HG03432 (cell line): ENCODE measurements around the gene KAT6B.

Experiments
- ATAC-seq: cut with Tn5 transposase; IDR thresholded peaks from one replicate; pipeline ENCODE4 v1.9.1; 2021; ENCODE audit warnings: mild to moderate bottlenecking, moderate library complexity; ENCODE audit not compliant: unreplicated experiment

KAT6B gene

DNA sequence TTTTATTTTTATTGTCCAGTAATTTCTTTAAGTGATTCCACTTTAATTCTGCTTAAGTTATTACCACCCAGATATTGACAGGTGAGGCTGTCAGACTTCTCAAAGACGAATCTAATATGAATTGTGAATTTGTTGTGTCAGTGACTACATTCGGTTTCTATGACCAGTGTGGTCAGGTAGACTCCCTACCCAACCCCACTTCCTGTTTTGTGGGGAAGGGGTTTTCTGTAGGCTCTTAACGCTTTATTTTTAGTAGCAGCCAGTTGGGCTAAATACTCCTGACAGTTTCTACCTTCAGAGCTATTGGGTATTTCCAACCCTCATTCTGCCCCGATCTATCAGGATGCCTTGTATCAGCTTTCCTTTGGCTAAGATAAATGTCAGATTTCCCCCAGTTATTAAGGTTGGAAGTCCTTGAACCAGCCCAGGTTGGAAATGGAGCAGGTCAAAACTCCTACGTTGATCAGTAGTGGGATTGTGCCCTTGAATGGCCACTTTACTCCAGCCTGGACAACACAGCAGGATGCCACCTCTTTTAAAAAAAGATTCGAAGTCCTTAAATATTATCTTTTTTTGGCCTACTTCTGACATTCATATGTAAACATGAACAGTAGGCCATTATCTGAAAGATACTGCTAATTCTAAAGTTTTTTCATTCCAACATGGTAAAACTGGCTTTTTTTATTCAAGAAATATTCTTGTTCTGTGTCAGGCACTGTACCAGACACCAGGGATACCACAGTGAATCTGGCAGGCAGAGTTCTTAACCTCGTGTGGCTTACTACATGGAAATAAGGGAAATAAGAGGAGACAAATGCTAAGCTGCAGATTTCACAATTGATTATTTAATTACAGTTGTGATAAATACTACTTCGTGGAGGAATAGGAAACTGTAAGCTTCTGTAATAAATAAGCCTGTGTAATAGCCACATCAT is 151.8 kb downstream of the KAT6B start:
- peak; percentile 87 for ATAC-seq

DNA sequence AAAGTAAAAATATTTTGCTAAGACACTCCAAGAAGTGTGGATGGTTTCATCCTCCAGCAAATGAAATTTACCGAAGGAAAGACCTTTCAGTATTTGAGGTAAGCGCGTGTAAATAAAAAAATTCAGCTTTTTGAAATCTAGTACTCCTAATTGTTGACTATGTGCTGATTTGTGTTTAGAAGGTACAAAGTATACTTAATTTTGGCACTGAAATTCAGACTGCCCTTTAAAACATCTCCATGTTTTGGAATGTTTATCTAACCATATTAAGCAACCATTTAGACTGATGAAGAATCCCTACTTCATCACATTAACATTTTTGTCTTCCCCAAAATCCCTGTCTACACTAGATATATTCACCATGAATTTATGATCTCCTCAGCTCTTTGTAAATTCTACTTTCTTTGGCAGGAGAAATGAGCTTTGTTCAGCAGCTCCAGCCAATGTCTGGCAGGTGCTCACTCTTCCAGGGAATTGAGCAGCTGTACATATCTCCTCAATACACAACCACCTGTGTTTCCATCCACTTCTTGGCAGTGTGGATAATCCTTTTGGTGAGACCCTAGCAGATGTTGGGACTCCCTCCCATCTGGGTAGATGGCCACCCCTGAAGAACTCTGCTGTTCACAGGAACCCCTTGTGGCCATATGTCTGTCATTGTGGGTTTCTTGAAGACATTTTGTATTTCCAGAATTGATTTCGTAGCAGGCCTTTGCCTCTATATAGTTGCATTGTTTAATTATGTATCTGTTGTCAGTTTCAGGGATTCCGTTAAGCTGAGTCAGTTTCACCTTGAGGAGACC is 155.6 kb downstream of the KAT6B start:
- ATAC-seq = no peak

DNA sequence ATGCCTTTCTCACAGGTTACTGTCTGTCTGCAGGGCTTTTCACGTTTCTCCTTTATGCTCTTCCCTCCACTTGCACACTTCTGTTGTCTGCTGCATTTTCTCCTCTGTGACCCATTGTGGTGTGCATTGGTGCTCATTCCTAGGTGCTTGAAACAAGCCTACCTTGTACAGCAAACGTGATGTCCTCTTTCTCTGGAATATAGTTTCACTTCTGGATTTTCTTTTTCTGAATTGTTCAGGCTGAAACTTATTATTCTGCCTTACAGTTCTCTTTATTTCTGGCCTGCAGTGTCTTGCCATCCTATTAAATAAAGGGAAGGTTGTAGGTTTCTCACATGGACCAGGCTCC is 156.2 kb downstream of the KAT6B start:
- ATAC-seq = no peak

DNA sequence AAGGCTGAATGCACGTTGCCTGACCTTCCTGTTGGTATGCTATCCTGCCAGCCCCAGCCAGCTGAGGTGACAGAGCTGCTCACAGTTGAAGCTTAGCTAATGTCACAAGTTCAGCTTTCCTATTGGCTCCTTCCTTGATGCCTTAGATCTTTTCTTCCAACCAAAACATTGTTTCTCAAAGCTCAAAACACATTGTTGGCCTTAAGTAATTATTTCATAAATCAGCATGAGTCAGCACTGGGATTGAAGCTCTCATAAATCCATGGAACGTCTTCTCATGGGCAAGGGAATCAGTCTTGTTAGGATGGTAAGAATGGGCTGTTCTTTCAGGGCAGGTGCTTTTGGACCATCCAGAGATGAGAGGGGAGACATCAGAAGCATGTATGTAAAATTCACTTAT is 157.0 kb downstream of the KAT6B start:
- ATAC-seq = no peak

DNA sequence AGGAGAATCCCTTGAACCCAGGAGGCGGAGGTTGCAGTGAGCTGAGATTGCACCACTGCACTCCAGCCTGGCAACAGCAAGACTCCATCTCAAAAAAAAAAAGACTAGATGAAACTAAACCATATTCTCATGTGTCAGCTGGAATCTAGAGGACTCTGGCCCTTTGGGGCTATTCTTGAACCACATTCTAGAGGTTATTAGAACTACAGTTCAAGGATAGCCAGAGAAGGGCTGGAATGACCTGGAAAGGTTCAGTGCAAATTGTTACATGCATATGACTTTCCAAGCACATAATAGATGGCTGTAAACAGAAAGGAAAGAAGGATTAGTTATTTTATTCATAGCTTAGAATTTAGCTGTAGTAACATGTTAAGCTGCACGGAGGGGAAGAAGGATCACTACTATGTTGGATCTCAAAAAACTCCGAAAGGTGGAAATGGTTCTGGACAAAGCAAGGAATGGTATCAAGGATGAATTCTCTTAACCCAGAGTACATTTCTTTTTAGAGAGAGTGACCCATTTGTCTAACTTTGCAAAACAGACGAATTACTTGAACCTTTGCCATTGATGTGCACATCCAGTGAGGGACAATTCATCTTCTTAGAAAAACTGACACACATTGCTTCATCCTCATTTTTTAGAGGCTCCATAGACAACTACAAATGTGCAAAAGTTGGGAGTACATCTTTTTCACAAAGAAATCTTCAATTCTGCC is 161.1 kb downstream of the KAT6B start:
- no peak for ATAC-seq

DNA sequence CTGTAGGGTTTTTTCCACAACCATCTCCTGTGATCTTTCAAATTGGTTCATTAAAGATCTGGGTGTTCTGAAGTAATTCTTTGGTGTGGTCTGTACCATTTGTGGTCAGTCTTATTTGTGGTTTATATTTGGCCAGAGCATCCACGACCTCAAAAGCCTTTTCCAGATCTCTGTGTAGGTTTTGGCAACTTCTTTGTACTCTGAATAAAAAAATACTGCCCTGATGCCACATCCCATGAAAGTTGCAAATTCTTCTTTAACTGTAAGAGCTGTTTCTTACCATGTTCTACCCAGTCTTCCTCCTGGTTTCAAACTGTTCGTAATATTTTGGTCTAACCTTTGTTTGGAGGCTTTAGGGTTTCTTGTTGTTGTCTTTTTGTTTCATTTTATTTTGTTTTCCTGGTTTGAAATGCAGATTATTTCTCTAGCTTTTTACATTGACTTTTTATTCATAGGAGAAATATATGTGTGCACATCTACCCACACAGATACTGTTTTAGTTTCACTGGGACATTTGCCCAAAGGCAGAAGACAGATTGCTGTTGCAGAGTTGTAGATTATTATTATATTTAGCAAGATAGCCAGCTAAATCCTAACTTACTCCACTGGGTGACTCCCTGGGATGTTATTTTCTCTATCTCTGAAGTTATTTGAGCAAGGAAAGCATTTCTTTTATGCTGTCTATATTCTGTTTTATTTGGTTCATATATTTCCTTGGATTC is 161.8 kb downstream of the KAT6B start:
- no peak for ATAC-seq

DNA sequence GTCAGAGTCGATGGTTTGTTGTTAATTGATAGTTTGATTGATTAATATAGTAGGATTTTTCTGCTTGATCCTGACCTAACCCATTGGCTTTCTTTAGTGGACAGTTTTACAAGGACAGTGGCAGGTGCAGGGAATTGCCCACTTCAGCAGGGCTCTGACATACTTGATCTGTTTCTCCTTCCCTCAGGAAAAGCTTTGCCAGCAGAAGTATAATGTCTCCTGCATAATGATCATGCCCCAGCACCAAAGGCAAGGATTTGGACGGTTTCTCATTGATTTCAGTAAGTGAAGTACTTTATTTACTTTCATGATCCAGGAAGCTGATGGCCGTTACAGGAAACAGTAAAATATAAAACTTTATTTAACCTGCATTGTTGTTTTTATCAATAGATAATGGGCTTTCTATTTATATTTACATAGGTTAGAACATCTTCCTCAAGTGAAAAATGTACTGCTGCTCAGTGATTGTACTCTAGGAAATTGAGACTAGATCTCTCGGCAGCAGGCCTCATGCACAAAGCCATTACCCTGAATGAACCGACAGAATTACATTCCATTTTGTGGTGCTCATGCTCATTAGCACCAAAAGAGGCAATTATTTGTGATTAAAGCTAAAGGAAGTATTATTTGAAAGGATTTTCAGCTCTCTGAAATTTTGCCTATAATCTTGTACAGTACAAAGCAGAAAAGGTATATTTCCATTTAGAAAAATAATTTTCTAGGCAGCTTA is 162.6 kb downstream of the KAT6B start:
- ATAC-seq = no peak

DNA sequence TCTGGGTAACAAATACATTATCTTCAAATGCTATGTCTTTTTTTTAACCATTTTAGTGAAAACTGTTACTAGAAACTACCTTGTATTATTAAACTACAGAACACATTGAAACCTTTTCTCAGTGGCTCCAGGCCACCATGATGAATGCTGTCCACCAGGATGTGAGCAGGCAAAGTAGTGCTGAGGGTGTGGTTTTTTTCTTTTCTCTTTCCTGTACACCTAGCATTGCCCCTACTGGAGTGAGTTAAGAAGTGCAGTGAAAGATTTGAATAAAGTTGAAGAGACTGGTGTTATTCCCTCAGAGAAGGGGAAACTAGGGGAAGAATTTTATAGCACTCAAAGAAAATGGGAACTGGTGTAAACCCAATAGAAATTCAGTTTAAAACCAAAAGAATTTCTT is 165.0 kb downstream of the KAT6B start:
- ATAC-seq = no peak

DNA sequence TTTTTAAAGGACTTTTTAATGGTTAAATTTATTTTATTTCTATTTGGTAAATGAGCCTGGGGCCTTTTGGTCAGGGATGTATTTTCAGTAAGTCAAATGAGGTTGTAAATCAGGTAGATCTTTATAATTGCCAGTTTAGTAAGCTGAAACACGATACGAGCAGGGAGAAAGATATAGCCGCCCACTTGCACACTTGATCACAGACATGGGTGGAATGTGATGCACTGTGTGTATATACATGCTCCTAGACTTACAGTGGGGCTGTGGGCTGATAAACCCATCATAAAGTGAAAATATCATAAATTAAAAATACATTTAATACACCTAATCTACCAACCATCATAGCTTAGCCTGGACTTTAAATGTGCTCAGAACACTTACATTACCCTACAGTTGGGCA is 165.7 kb downstream of the KAT6B start:
- no peak for ATAC-seq

DNA sequence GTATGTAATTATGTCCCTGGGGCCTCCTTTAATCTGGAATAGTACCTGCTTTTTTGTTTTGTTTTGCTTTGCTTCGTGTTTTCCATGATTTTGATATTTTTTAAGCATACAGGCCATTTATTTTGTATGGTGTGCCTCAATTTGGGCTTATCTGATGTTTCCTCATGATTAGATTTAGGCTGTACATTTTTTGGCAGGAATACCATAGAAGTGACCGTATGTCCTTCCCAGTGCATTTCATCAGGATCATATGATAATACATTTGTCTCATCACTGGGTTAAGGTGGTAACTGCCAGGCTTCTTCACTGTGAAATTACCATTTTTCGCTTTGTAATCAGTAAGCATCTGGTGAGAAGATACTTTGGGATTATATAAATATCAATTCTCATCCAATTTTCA is 167.2 kb downstream of the KAT6B start:
- ATAC-seq = no peak

DNA sequence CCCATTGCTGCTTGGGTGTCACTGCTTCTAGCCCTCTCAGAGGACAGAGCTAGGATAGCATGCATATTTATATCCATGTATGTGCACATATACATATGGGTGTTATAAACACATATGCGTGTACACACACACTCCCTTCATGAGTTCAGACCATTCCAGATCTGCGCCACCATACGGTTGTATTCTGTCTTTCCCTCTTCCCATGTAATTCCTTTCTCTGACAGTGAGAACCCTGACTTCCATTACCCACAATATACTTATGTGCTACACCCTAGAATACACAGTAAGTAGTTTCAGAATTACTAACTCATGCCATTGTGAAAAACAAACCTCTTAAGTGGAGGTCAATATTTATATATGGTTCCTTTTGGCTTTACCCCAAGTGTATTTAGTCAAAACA is 168.5 kb downstream of the KAT6B start:
- peak; percentile 79 for ATAC-seq

DNA sequence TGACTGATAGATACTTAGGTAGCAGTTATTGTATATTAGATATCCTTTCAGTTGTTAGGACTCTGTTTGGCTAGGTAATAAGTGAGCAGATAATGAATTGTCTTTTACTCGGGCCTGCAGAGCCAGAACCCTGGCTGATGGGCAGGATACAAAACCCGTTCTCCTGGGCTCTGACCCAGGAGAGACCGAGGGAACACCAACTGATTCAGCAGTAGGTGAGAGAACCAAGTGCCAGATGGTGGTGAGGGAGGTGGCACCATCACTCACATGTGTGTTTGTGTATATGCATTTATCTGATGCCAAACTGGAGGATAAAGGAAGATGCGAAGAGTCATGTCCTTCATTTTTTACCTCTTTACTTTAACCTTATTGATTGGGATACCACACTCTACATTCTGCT is 169.4 kb downstream of the KAT6B start:
- ATAC-seq = no peak

DNA sequence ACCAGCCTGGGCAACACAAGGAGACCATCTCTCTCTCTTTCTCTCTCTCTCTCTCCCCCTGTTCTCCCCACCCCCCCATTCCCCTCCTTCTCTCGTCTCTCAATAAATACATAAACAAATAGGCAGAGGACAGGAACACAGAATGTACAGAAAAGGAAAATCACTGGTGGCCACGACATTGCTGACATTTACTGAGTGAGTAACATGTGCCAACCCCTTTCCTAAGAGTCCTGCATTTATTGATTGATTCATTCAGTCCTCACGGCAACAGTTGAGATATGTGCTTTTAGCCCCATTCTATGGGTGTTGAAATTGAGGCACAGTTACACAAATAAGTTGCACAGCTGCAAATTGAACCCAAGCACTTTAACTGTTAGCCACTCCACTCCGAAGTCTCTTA is 170.8 kb downstream of the KAT6B start:
- ATAC-seq = no peak

DNA sequence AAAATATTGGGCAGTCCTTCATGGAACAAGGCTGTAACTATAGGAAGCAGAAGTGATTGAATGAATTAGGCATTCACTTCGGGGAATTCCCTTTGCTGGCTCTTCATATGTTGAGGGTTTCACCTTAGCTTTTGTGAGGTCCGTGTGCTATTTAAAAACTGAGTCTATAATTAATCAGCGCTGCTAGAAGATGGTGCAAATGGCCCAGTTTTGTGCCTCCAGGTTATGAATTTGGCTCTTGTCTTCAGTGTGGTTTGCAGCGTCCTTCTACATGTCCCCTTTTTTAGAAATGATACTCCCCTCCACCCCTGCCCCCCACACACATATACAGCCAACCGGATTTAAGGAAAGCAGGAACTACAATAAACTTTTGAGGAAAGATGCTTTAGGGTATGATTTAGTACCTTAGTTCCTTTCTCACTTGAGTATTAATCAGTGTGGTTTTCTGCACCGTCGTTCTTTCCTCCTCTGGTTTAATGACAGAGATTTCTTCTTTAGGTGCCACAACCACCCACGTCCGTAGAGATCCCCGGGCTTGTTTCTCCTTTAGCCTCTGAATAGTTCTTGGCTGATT is 174.4 kb downstream of the KAT6B start:
- ATAC-seq = peak; percentile 92

DNA sequence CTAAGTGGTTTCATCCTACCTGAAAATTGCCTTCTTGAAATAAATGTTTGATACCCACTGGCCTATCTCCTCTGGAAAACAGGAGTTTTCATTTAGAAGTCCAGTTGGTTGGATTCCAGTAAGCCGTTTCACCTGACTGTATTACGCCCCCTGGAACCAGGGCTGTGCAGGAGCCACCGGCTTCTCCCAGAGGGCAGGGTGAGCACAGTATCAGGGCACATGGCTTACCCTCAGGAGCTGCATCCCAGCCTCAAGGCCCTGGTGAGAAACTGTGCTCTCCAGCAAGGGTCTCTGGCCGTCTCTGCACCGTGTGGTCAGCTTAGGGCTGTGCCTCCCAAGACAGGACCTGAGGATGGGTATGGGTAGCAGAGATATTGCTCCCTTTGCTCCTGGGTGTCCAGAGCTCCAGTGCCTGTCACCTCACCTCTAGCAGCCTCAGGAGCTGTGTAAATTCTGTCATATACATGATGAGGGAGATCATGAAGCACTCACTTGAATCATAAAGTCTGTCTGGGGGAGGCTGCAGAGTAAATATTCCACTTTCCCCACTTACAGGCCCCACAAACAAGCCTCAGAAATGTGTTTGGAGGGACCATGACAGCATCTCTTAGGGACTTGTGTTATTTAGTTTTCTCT is 175.4 kb downstream of the KAT6B start:
- no peak for ATAC-seq

DNA sequence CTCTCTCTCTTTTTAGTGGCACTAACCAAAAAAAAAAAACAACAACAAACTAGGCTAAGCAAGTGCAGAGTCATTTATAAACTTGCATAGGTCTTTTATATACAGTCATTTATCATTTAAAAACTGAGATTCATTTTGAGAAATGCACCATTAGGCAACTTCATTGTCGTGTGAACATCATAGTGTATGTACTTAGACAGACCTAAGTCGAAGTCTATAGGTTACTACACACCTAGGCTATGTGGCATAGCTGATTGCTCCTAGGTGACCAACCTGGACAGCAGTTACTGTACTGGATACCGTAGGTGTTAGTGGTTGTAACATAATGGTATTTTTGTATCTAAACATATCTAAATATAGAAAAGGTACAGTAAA is 175.9 kb downstream of the KAT6B start:
- no peak for ATAC-seq

DNA sequence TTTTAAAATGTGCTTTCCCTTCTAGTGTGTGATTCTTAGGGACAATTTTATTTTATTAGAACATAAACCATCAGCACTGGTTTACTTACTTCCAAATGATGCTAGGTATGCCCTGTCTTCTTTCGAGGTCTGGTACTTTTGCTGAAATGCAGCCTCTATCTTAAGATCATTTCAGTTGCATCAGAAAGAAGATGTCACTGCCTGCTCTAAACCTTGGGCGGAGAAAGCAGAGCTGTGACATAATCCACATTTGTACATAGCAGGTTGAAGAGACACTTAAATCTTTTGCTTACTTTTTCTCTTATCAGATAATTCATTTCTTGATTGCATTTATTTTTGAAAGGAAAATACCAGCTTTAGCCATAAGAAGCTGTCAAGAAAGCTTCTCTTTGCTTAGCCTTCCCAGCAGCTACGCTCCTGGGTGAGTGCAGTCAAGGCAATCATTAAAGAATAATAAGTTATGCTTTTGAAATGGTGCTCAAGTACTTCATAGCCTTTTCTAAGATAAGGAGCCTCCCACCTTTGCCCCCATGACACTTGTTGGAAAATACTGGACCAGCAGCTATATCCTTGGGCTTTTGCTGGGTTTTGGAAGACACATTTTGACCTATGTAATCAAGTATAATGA is 176.7 kb downstream of the KAT6B start:
- ATAC-seq = no peak

DNA sequence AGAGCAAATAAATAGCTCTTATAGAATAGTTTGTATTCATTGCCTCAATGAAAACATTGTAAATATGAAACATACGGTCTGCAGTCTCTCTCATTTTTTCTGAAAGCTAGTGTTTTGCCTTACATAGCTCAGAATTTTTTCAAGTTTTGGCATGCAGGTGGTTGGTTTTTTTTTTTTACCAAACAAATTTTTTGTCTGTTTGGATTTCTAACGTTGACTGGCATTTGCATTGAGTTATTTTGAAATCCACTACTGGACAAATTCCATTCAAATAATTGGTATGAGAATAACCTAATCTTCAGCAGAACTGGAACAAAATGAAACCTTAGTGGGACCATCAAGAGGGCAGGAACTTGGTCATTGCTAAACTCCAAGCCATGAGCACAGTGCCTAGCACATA is 177.5 kb downstream of the KAT6B start:
- no peak for ATAC-seq

DNA sequence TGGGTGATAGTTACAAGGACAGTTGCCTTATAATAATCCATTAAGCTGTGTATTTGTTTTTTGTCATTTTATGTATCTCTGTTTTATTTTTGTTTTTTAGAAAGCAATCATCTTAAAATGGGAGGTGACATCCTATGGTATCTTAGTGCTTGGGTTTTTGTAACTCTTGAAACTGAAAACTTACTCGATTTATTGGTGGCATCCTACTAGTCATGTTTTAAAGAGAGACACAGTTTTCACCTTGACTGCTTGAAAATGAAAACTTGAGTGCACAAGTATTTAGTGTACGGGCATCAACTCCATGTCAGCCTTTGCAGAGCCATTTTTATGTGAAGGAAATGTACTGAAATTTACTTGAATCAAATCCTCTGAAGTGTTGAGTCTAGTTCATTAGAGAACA is 181.2 kb downstream of the KAT6B start:
- no peak for ATAC-seq
